Measurements from ENCODE around the gene PRSS2.

DNA sequence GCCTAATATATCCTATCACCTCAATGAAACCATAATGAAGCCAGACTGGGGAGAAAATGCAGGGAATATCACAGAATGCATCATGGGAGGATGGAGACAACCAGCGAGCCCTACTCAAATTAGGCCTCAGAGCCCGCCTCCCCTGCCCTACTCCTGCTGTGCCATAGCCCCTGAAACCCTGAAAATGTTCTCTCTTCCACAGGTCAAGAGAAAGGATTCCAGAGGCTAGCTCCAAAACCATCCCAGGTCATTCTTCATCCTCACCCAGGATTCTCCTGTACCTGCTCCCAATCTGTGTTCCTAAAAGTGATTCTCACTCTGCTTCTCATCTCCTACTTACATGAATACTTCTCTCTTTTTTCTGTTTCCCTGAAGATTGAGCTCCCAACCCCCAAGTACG lies 31.5 kb downstream of the PRSS2 start:
- TF ChIP-seq, protein P1, sequence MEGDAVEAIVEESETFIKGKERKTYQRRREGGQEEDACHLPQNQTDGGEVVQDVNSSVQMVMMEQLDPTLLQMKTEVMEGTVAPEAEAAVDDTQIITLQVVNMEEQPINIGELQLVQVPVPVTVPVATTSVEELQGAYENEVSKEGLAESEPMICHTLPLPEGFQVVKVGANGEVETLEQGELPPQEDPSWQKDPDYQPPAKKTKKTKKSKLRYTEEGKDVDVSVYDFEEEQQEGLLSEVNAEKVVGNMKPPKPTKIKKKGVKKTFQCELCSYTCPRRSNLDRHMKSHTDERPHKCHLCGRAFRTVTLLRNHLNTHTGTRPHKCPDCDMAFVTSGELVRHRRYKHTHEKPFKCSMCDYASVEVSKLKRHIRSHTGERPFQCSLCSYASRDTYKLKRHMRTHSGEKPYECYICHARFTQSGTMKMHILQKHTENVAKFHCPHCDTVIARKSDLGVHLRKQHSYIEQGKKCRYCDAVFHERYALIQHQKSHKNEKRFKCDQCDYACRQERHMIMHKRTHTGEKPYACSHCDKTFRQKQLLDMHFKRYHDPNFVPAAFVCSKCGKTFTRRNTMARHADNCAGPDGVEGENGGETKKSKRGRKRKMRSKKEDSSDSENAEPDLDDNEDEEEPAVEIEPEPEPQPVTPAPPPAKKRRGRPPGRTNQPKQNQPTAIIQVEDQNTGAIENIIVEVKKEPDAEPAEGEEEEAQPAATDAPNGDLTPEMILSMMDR (IDR thresholded peaks at IDR 0.05), result no peak
- TF ChIP-seq POLR2A (IDR thresholded peaks at IDR 0.05), result no peak

Measured in lower leg skin (tissue), 3 donors.